Measurements from ENCODE around the gene JOSD1. TPM values are rescaled to one million over a fixed set of nuclear protein-coding genes. Genes with fewer than 3 reads are reported as not detected.

The JOSD1 gene
- polyA plus RNA-seq (2013, experiment 1 of 4), result 28.7 TPM
- 29.7 TPM for polyA plus RNA-seq (2013, experiment 2 of 4)
- polyA plus RNA-seq (2013, experiment 3 of 4), result 24.7 TPM
- 29.1 TPM for polyA plus RNA-seq (2013, experiment 4 of 4)

DNA sequence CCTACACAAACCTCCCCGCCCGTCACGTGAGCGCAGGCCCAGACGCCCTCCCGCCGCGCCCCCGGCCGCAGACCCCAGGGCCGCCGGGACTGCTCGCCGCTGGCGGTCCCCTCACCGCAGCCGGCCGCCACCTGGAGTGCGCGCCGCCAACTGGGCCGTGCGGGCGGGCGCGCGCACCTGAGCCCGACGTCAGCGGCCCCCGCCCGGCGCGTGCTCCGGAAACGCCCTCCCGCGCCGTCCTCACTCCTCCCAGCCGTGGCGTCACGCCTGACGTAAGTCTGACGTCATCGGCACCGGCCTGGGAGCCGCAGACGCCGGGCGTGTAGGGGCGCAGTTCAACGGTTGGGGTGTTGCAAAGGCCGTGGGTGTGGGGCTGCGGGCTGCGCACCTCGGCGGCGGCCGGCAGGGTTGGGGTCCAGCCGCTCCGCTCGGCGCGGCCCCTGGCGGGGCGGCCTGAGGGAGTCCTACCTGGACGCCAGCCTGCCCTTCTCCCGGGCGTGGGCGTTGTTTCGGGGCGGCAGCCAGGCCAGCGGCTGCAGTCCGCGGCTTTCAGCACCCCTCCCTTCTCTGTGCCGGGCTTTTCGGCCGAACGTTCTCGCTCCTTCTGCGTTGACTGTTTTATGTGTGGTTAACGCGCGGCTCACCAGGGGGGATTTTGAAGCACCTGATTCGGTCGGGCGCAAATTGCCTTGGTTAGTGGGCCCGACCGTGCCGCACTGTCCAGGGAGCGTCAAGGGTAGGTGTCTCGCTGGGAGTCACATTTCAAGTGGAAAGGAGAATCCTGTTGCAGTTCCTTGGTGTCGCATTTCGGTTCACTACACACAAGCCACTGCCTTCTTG, at the start of gene JOSD1:
TSS of gene JOSD1 (minus strand) at position 155 of the 840 bp plus-strand sequence. CDS start 956 bp downstream, outside the sequence.
- 0 to 1% methylated on average over 94 of the region's 94 CpGs for WGBS, 2 experiments
- H3K36me3 ChIP-seq (ENCODE audit: control insufficient read depth, insufficient read depth, low read length), result no peaks in the 10 kb centered on the region
- H3K4me3 ChIP-seq (ENCODE audit: insufficient read depth, low read depth, low read length), result peak within 1 kb of the TSS; percentile 67
- peaks cover 22% of the 10 kb centered on the region for H3K4me1 ChIP-seq (ENCODE audit: control insufficient read depth, insufficient read depth, low read length)
- H3K27ac ChIP-seq (ENCODE audit: insufficient read depth, low read depth, low read length, poor library complexity, severe bottlenecking), result peak within 1 kb of the TSS; percentile 71
- peaks cover 6% of the 10 kb centered on the region for H3K27me3 ChIP-seq (ENCODE audit: control insufficient read depth, insufficient read depth, low read length, poor library complexity, severe bottlenecking)
- no peaks in the 10 kb centered on the region for H3K9me3 ChIP-seq (ENCODE audit: control insufficient read depth, low read length)

DNA sequence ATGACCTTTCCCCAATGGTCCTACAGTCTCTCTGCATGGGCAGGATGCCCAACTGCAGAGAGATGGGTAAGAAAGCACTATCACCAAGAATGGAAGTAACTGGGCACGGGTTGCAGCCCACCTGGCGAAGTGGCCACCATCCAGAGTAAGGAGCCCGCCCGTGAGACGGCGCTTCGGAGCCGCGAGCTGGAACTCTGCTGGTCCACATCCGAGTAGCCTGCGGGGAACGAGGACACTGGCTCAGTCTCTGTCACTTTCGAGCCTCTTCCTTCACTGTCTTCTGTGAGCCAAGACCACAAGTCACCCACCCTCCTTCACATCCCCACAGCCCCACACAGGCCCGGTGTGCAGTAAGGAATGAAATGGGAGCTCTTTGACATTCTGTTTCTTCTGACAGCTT, 49.4 kb upstream of the JOSD1 start:
- Histone ChIP-seq H3K27me3 (ENCODE audit: control insufficient read depth, insufficient read depth, low read length, poor library complexity, severe bottlenecking) (no peaks in the 10 kb centered on the region), H3K27ac (ENCODE audit: insufficient read depth, low read depth, low read length, poor library complexity, severe bottlenecking) (no peak overlapping the region), H3K9me3 (ENCODE audit: control insufficient read depth, low read length) (no peaks in the 10 kb centered on the region), H3K36me3 (ENCODE audit: control insufficient read depth, insufficient read depth, low read length) (peaks cover under 1% of the 10 kb centered on the region), H3K4me1 (ENCODE audit: control insufficient read depth, insufficient read depth, low read length) (peaks cover 8% of the 10 kb centered on the region), H3K4me3 (ENCODE audit: insufficient read depth, low read depth, low read length) (no peak overlapping the region)
- WGBS, 2 experiments, result 95 to 96% methylated on average over 14 of the region's 14 CpGs

DNA sequence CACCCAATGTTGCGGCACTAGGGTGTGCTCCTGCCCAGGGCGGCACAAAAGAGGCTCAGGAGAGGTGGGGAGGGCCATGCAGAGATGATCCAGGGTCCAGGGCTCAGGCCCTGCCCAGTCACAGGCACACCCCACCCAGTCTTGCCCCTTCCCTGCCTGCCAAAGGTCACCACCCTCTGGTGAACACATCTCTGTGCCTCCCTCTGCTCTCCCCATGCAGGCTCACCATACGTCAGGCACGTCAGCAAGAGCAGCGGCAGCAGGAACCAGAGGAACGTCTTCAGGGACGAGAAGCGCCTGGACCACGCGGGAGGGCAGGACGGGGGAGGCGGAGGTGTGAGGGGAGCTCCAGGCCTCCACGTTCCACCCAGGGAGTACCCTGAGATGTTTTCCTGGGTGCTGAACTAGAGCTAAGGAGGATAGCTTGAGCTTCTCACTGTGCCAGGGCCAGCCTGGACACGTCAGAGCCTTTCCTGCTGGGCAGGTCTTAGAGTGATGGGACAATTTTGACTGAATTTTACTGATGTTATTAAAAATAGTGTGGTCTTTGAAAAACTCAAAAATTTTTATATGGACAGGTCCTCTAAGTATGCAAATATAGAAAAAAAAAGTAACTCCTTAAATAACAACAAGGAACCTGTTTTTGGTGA, 47.9 kb upstream of the JOSD1 start:
- Histone ChIP-seq H3K36me3 (ENCODE audit: control insufficient read depth, insufficient read depth, low read length) (peaks cover 8% of the 10 kb centered on the region), H3K27ac (ENCODE audit: insufficient read depth, low read depth, low read length, poor library complexity, severe bottlenecking) (no peak overlapping the region), H3K4me1 (ENCODE audit: control insufficient read depth, insufficient read depth, low read length) (peaks cover under 1% of the 10 kb centered on the region), H3K9me3 (ENCODE audit: control insufficient read depth, low read length) (no peaks in the 10 kb centered on the region), H3K27me3 (ENCODE audit: control insufficient read depth, insufficient read depth, low read length, poor library complexity, severe bottlenecking) (no peaks in the 10 kb centered on the region), H3K4me3 (ENCODE audit: insufficient read depth, low read depth, low read length) (no peak overlapping the region)
- 87 to 89% methylated on average over 14 of the region's 14 CpGs for WGBS, 2 experiments

DNA sequence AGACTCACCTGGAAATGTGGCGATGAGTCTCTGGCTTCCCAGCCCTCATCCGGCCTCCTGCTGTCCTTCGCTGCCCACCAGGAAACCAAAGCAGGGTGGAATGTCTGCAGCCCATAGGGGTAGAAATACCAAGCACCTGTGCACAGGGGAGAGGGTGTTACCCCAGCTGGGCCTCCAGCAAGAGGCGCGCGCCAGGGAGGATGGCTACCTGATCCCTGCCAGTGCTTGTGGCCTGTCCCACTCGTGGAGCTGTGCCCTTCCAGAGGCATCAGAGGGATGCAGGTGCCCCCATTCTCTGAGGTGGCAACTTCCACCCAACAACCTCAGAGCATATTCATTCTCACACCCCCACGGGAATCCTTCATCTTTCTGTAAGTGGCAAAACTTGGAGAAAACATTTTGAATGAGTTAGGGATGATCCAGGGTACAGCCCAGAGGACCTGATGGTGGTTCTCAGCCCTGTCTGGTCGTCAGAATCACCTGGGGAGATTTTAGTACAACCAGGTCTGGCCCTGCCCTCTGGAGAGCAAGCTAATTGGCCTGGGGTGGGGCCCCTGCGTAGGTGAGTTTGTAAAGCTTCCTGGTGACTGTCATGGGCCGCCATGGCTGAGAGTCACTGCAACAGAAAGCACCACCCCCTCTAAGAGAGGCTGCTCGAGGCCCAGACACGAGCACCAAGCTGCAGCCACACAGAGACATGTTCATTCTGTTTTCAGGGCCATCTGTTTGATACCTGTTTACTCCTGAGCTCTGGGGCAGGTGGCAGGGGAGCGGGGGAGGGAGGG, 45.1 kb upstream of the JOSD1 start:
- 91 to 92% methylated on average over 14 of the region's 14 CpGs for WGBS, 2 experiments
- Histone ChIP-seq H3K4me1 (ENCODE audit: control insufficient read depth, insufficient read depth, low read length) (no peaks in the 10 kb centered on the region), H3K27me3 (ENCODE audit: control insufficient read depth, insufficient read depth, low read length, poor library complexity, severe bottlenecking) (no peaks in the 10 kb centered on the region), H3K36me3 (ENCODE audit: control insufficient read depth, insufficient read depth, low read length) (peaks cover 12% of the 10 kb centered on the region), H3K4me3 (ENCODE audit: insufficient read depth, low read depth, low read length) (no peak overlapping the region), H3K9me3 (ENCODE audit: control insufficient read depth, low read length) (no peaks in the 10 kb centered on the region), H3K27ac (ENCODE audit: insufficient read depth, low read depth, low read length, poor library complexity, severe bottlenecking) (no peak overlapping the region)

DNA sequence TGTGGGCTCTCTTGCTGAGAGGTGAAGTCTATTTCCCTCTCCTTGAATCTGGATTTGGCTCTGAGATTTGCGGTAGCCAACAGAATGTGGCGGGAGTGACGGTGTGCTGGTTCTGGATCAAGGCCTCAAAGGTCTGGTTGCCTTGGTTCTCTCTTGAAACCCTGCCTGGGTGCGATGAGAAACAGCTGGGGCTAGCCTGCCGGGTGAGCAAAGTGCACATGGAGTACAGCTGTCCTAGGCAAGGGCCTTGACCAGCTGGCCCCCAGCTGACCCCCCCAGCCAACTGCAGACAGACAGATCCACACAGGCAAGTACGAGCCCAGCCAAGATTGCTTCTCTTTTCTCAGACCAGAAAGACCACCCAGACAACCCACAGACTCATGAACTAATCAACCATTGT, 44.2 kb upstream of the JOSD1 start:
- Histone ChIP-seq H3K4me3 (ENCODE audit: insufficient read depth, low read depth, low read length) (no peak overlapping the region), H3K4me1 (ENCODE audit: control insufficient read depth, insufficient read depth, low read length) (no peaks in the 10 kb centered on the region), H3K9me3 (ENCODE audit: control insufficient read depth, low read length) (no peaks in the 10 kb centered on the region), H3K36me3 (ENCODE audit: control insufficient read depth, insufficient read depth, low read length) (peaks cover 16% of the 10 kb centered on the region), H3K27ac (ENCODE audit: insufficient read depth, low read depth, low read length, poor library complexity, severe bottlenecking) (no peak overlapping the region), H3K27me3 (ENCODE audit: control insufficient read depth, insufficient read depth, low read length, poor library complexity, severe bottlenecking) (no peaks in the 10 kb centered on the region)
- 93 to 97% methylated on average over 5 to 6 of the region's 6 CpGs for WGBS, 2 experiments

DNA sequence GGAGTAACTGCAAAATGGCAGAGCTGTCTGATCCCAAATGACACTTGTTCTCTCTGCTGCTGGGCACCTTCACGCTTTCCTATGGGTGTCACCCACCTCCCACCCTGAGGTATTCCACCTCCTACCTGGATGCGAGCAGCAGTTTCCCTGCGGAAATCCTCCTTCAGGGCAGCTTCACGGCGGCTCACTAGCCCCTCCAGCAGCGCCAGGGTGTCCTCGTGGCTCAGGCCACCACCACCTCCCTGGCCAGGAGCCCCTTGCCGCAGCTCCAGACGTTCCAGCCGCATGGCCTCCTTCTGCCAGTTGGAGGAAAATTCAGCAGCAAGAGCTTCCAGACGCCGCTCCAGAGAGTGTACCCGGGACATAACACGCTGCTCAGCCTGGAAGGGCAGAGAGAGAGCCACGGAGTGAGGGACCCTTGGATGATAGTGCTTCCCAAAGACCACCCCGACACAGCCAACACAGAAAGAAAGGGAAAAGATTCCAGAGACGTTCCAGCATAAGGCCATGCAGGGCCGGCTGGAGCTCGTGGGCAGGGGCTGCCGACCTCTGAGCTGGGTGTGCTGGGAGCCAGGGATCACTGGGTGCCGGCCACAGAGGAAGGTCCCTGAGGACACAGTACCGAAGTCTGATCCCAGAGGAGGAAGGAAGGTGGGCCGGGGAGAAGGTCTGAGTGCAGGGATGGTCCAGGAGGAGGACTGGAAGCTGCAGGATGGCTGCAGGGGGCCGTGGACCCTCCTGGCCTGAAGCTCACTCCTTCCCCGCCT, 41.6 kb upstream of the JOSD1 start:
- no peaks in the 10 kb centered on the region for H3K4me1 ChIP-seq (ENCODE audit: control insufficient read depth, insufficient read depth, low read length)
- no peaks in the 10 kb centered on the region for H3K27me3 ChIP-seq (ENCODE audit: control insufficient read depth, insufficient read depth, low read length, poor library complexity, severe bottlenecking)
- no peak overlapping the region for H3K27ac ChIP-seq (ENCODE audit: insufficient read depth, low read depth, low read length, poor library complexity, severe bottlenecking)
- no peaks in the 10 kb centered on the region for H3K9me3 ChIP-seq (ENCODE audit: control insufficient read depth, low read length)
- H3K36me3 ChIP-seq (ENCODE audit: control insufficient read depth, insufficient read depth, low read length), result peaks cover 19% of the 10 kb centered on the region
- no peak overlapping the region for H3K4me3 ChIP-seq (ENCODE audit: insufficient read depth, low read depth, low read length)
- 93 to 94% methylated on average over 25 of the region's 25 CpGs for WGBS, 2 experiments

DNA sequence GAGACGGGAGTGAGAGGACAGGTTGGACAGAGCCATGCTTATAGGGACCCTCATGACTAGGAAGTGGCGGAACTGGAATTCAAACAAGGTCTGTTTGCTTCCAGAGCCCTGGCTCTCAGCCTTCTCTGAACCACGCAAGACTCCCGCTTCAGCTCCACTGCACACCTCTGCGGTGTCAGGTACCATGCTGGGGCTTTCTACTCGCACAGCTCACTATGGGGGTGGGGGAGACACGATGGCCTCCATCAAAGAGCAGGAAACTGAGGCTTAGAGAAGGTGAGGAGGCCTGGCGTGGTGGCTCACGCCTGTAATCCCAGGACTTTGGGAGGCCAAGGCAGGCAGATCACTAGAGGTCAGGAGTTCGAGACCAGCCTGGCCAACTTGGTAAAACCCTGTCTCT, 40.8 kb upstream of the JOSD1 start:
- peaks cover 19% of the 10 kb centered on the region for H3K36me3 ChIP-seq (ENCODE audit: control insufficient read depth, insufficient read depth, low read length)
- H3K9me3 ChIP-seq (ENCODE audit: control insufficient read depth, low read length), result no peaks in the 10 kb centered on the region
- no peak overlapping the region for H3K27ac ChIP-seq (ENCODE audit: insufficient read depth, low read depth, low read length, poor library complexity, severe bottlenecking)
- no peak overlapping the region for H3K4me3 ChIP-seq (ENCODE audit: insufficient read depth, low read depth, low read length)
- WGBS, 2 experiments, result 95 to 96% methylated on average over 10 of the region's 10 CpGs
- no peaks in the 10 kb centered on the region for H3K27me3 ChIP-seq (ENCODE audit: control insufficient read depth, insufficient read depth, low read length, poor library complexity, severe bottlenecking)
- H3K4me1 ChIP-seq (ENCODE audit: control insufficient read depth, insufficient read depth, low read length), result no peaks in the 10 kb centered on the region

DNA sequence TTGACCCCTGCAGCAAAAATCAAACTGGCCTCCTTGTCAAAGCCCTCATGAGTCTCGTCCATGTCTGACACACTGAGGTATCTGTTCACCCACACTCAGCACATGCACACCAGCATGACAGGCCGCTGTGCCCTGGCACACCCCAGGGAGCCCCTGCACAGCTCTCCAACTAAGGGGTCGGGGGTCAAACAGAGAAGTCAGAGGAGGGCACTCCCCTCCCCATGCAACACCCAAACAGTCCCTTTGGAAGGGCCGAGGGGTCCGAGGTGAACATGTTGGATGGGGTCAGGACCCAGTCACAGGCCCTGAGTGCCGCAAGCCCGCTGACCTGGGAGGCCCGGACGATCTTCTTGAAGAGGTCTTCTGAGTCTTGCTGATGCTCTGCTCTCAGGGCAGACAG, 40.4 kb upstream of the JOSD1 start:
- no peak overlapping the region for H3K4me3 ChIP-seq (ENCODE audit: insufficient read depth, low read depth, low read length)
- no peak overlapping the region for H3K27ac ChIP-seq (ENCODE audit: insufficient read depth, low read depth, low read length, poor library complexity, severe bottlenecking)
- WGBS, 2 experiments, result 95 to 97% methylated on average over 9 of the region's 9 CpGs
- no peaks in the 10 kb centered on the region for H3K9me3 ChIP-seq (ENCODE audit: control insufficient read depth, low read length)
- no peaks in the 10 kb centered on the region for H3K4me1 ChIP-seq (ENCODE audit: control insufficient read depth, insufficient read depth, low read length)
- no peaks in the 10 kb centered on the region for H3K27me3 ChIP-seq (ENCODE audit: control insufficient read depth, insufficient read depth, low read length, poor library complexity, severe bottlenecking)
- peaks cover 19% of the 10 kb centered on the region for H3K36me3 ChIP-seq (ENCODE audit: control insufficient read depth, insufficient read depth, low read length)

DNA sequence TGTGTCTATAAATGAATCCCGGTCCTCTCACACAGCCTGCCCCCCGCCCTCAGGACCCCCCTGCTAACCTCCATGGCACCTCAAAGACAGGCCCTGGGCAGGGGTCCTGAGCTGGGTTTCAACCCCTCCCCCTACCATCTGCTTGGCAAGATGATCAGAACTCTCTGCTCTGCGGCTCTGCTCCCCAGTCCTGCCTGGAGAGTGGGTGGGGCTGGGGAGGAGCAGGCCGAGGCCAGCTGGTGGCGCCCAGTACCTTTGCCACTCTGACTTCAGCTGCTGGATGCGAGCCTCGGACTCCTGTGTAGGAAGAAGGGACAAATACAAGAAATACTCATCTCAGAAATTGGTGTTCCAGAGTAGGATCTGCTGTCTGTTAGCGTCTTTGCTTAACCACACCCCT, 40.0 kb upstream of the JOSD1 start:
- H3K27me3 ChIP-seq (ENCODE audit: control insufficient read depth, insufficient read depth, low read length, poor library complexity, severe bottlenecking), result no peaks in the 10 kb centered on the region
- H3K4me3 ChIP-seq (ENCODE audit: insufficient read depth, low read depth, low read length), result no peak overlapping the region
- H3K4me1 ChIP-seq (ENCODE audit: control insufficient read depth, insufficient read depth, low read length), result no peaks in the 10 kb centered on the region
- H3K36me3 ChIP-seq (ENCODE audit: control insufficient read depth, insufficient read depth, low read length), result peaks cover 19% of the 10 kb centered on the region
- 85% methylated on average over 8 of the region's 8 CpGs for WGBS, 2 experiments
- no peaks in the 10 kb centered on the region for H3K9me3 ChIP-seq (ENCODE audit: control insufficient read depth, low read length)
- H3K27ac ChIP-seq (ENCODE audit: insufficient read depth, low read depth, low read length, poor library complexity, severe bottlenecking), result no peak overlapping the region
